Measurements from ENCODE around the gene HTRA3.

- TF ChIP-seq CTCF (IDR thresholded peaks at IDR 0.05; ENCODE audit: insufficient read depth, low read depth, low read length) (no peak), EZH2 (IDR thresholded peaks at IDR 0.05; ENCODE audit: insufficient read depth, low read length) (no peak)
These were observed 22.3 kb downstream of the HTRA3 start for GRCh38 chr4:8291701-8292477.

Data from astrocyte (in vitro differentiated cells and primary cell).